ENCODE results near the gene CEACAM16. TPM values are rescaled to one million over a fixed set of nuclear protein-coding genes. Genes with fewer than 3 reads are reported as not detected.

CEACAM16 gene
- total RNA-seq, 8 experiments from 2014 or later = 0.19 TPM; not detected in 7

GRCh38 chr19:44758596-44758995 lies 59.6 kb downstream of the CEACAM16 start:
- Histone ChIP-seq H3K27ac (peak overlapping the region; percentile 11 to 82), H3K4me1 (replicated peaks in 1 of 2) (peaks cover 21 to 27% of the 10 kb centered on the region in 2 donors), H3K4me3 (peak overlapping the region; percentile 35 to 42 (median 41))
- 46% methylated on average over 3 of the region's 9 CpGs; no CpG with 5 or more reads in 9 of the 10 experiments for WGBS, 10 experiments
- peak in 7 of 8 experiments; percentile 0 to 30 (median 25) for ATAC-seq (replicated peaks in 6 of 8)
- in situ Hi-C loops (cut with MboI; ENCODE audit: low pct_unique_long_range_greater_than_20kb in 2 of 9, low sequenced_read_pairs in 9 of 9, unreplicated experiment in 9 of 9) = no loop called here

- Histone ChIP-seq H3K4me3 (no peak overlapping the region), H3K27ac (no peak overlapping the region), H3K4me1 (replicated peaks in 1 of 2) (peaks cover 16 to 22% of the 10 kb centered on the region in 2 donors)
- in situ Hi-C loops (cut with MboI; ENCODE audit: low pct_unique_long_range_greater_than_20kb in 2 of 9, low sequenced_read_pairs in 9 of 9, unreplicated experiment in 9 of 9) = no loop called here
- ATAC-seq (replicated peaks in 6 of 8) = no peak
- no CpG with 5 or more reads among the region's 10 CpGs for WGBS, 10 experiments
Measured at GRCh38 chr19:44759083-44759804, 60.3 kb downstream of the CEACAM16 start.

Other genes with a start within 250 kb of the CEACAM16 start
- 10 to 100 TPM in 1 of 8 experiments, 1 to 10 TPM in 7; 4.1 to 11.8 (median 7.1) TPM for gene ZNF180, start 198.6 kb upstream of the CEACAM16 start, total RNA-seq
- under 1 TPM in 1 of 8 experiments, not detected in 7; 0.08 TPM for gene CEACAM20, start 169.5 kb upstream of the CEACAM16 start, total RNA-seq
- 1 to 10 TPM in 1 of 8 experiments, under 1 TPM in 1, not detected in 6; 0.72 to 2.2 TPM for gene IGSF23, start 85.6 kb upstream of the CEACAM16 start, total RNA-seq
- 10 to 100 TPM in 7 of 8 experiments, 1 to 10 TPM in 1; 9.7 to 62.3 (median 32.0) TPM for gene PVR, start 55.2 kb upstream of the CEACAM16 start, total RNA-seq
- gene CEACAM19, start 27.7 kb upstream of the CEACAM16 start, total RNA-seq = 1 to 10 TPM in 7 of 8 experiments, under 1 TPM in 1; 0.96 to 6.2 (median 2.2) TPM
- 10 to 100 TPM in 3 of 8 experiments, 1 to 10 TPM in 5; 1.2 to 26.8 (median 3.6) TPM for gene BCL3, start 49.6 kb downstream of the CEACAM16 start, total RNA-seq
- gene CBLC, start 78.7 kb downstream of the CEACAM16 start, total RNA-seq = not detected
- 10 to 100 TPM in 1 of 8 experiments, 1 to 10 TPM in 7; 1.7 to 10.6 (median 6.1) TPM for gene BCAM, start 110.0 kb downstream of the CEACAM16 start, total RNA-seq
- 10 to 100 TPM; 35.7 to 99.7 (median 49.5) TPM for gene NECTIN2, start 147.1 kb downstream of the CEACAM16 start, total RNA-seq
- gene TOMM40, start 192.1 kb downstream of the CEACAM16 start, total RNA-seq = 100 to 1,000 TPM in 1 of 8 experiments, 10 to 100 TPM in 7; 30.9 to 141 (median 58.9) TPM
- 100 to 1,000 TPM in 2 of 8 experiments, 10 to 100 TPM in 3, 1 to 10 TPM in 3; 4.6 to 248 (median 30.2) TPM for gene APOE, start 206.6 kb downstream of the CEACAM16 start, total RNA-seq
- 10 to 100 TPM in 4 of 8 experiments, 1 to 10 TPM in 4; 1.1 to 77.6 (median 9.3) TPM for gene APOC1, start 215.5 kb downstream of the CEACAM16 start, total RNA-seq
- gene APOC4, start 243.1 kb downstream of the CEACAM16 start, total RNA-seq = not detected
- 1 to 10 TPM in 1 of 8 experiments, under 1 TPM in 2, not detected in 5; 0.49 to 1.0 (median 0.56) TPM for gene APOC2, start 246.9 kb downstream of the CEACAM16 start, total RNA-seq